Measurements from ENCODE around the gene SCYGR1. TPM values are rescaled to one million over a fixed set of nuclear protein-coding genes. Genes with fewer than 3 reads are reported as not detected.

SCYGR1 gene
- total RNA-seq, 1 experiment from 2014 or later: not detected

GRCh38 chr2:227412877-227413276 is 25.1 kb upstream of the SCYGR1 start:
- Histone ChIP-seq H3K4me3 (ENCODE audit: low read length) (no peak overlapping the region), H2AFZ (ENCODE audit: low read length) (no peak overlapping the region), H3K36me3 (ENCODE audit: low read depth, low read length) (no peaks in the 10 kb centered on the region), H3K79me2 (ENCODE audit: low read length) (no peaks in the 10 kb centered on the region), H3K27ac (ENCODE audit: low read length) (no peak overlapping the region), H3K27me3 (ENCODE audit: low read length) (no peaks in the 10 kb centered on the region), H3K9me3 (ENCODE audit: low read length) (no peaks in the 10 kb centered on the region), H3K9ac (ENCODE audit: low read length) (no peak overlapping the region), H4K20me1 (ENCODE audit: low read length) (no peaks in the 10 kb centered on the region), H3K9me2 (replicated peaks; ENCODE audit: low read length) (no peaks in the 10 kb centered on the region), H3K4me1 (ENCODE audit: insufficient read depth, low read length) (peaks cover 19% of the 10 kb centered on the region), H3F3A (ENCODE audit: low read length, unreplicated experiment) (no peaks in the 10 kb centered on the region), H3K4me2 (ENCODE audit: low read length) (no peak overlapping the region)
- POLR2A ChIA-PET (ENCODE audit: unreplicated experiment): no interaction called here
- TF ChIP-seq CTCF (conservative IDR thresholded peaks at IDR 0.05; ENCODE audit: low read depth, low read length): no peak
- no peak for TF ChIP-seq EZH2phosphoT487 (IDR thresholded peaks at IDR 0.05; ENCODE audit: borderline replicate concordance, low read length)
- TF ChIP-seq EZH2 (IDR thresholded peaks at IDR 0.05; ENCODE audit: low read length, unreplicated experiment): no peak
- DNase-seq: no peak
- BruUV-seq (replicated peaks): no TSS peak
- intact Hi-C loops (cut with micrococcal nuclease): no loop called here
- no peak for ATAC-seq
- CTCF ChIA-PET: no interaction called here

GRCh38 chr2:227411990-227412350 is 24.2 kb upstream of the SCYGR1 start:
- H3K9me3 ChIP-seq (ENCODE audit: low read length): no peaks in the 10 kb centered on the region
- H2AFZ ChIP-seq (ENCODE audit: low read length): no peak overlapping the region
- no peak overlapping the region for H3K4me2 ChIP-seq (ENCODE audit: low read length)
- no peaks in the 10 kb centered on the region for H3K27me3 ChIP-seq (ENCODE audit: low read length)
- no peaks in the 10 kb centered on the region for H3K79me2 ChIP-seq (ENCODE audit: low read length)
- H3K9me2 ChIP-seq (replicated peaks; ENCODE audit: low read length): no peaks in the 10 kb centered on the region
- TF ChIP-seq EZH2phosphoT487 (IDR thresholded peaks at IDR 0.05; ENCODE audit: borderline replicate concordance, low read length): no peak
- no peak for TF ChIP-seq CTCF (conservative IDR thresholded peaks at IDR 0.05; ENCODE audit: low read depth, low read length)
- TF ChIP-seq EZH2 (IDR thresholded peaks at IDR 0.05; ENCODE audit: low read length, unreplicated experiment): no peak
- ChIA-PET CTCF (no interaction called here), POLR2A (ENCODE audit: unreplicated experiment) (no interaction called here)
- H3K4me3 ChIP-seq (ENCODE audit: low read length): no peak overlapping the region
- H3K36me3 ChIP-seq (ENCODE audit: low read depth, low read length): no peaks in the 10 kb centered on the region
- no peak for ATAC-seq
- peaks cover 19% of the 10 kb centered on the region for H3K4me1 ChIP-seq (ENCODE audit: insufficient read depth, low read length)
- no peaks in the 10 kb centered on the region for H3F3A ChIP-seq (ENCODE audit: low read length, unreplicated experiment)
- no peak overlapping the region for H3K27ac ChIP-seq (ENCODE audit: low read length)
- BruUV-seq (replicated peaks): no TSS peak
- peak; percentile 32 for DNase-seq
- no peaks in the 10 kb centered on the region for H4K20me1 ChIP-seq (ENCODE audit: low read length)
- no peak overlapping the region for H3K9ac ChIP-seq (ENCODE audit: low read length)
- intact Hi-C loops (cut with micrococcal nuclease): no loop called here

- Histone ChIP-seq H3K4me3 (ENCODE audit: low read length) (no peak overlapping the region), H2AFZ (ENCODE audit: low read length) (no peak overlapping the region), H3K27me3 (ENCODE audit: low read length) (no peaks in the 10 kb centered on the region), H3K4me1 (ENCODE audit: insufficient read depth, low read length) (peaks cover 23% of the 10 kb centered on the region), H4K20me1 (ENCODE audit: low read length) (no peaks in the 10 kb centered on the region), H3K79me2 (ENCODE audit: low read length) (no peaks in the 10 kb centered on the region), H3K9ac (ENCODE audit: low read length) (no peak overlapping the region), H3K36me3 (ENCODE audit: low read depth, low read length) (no peaks in the 10 kb centered on the region), H3K4me2 (ENCODE audit: low read length) (no peak overlapping the region), H3K9me3 (ENCODE audit: low read length) (no peaks in the 10 kb centered on the region), H3K27ac (ENCODE audit: low read length) (no peak overlapping the region), H3F3A (ENCODE audit: low read length, unreplicated experiment) (no peaks in the 10 kb centered on the region), H3K9me2 (replicated peaks; ENCODE audit: low read length) (no peaks in the 10 kb centered on the region)
- DNase-seq (peak; percentile 36), ATAC-seq (no peak)
- BruUV-seq (replicated peaks): no TSS peak
- intact Hi-C loops (cut with micrococcal nuclease): no loop called here
- CTCF ChIA-PET: no interaction called here
- TF ChIP-seq EZH2phosphoT487 (IDR thresholded peaks at IDR 0.05; ENCODE audit: borderline replicate concordance, low read length) (no peak), EZH2 (IDR thresholded peaks at IDR 0.05; ENCODE audit: low read length, unreplicated experiment) (no peak), CTCF (conservative IDR thresholded peaks at IDR 0.05; ENCODE audit: low read depth, low read length) (no peak)
- POLR2A ChIA-PET (ENCODE audit: unreplicated experiment): no interaction called here
Measured at GRCh38 chr2:227411320-227411989, 23.7 kb upstream of the SCYGR1 start.

Data from PC-3 (cell line).